Ovary (tissue), 9 donors: ENCODE data around the gene KDM4C. TPM values are rescaled to one million over a fixed set of nuclear protein-coding genes. Genes with fewer than 3 reads are reported as not detected.

Experiments
- DNase-seq, 5 donors: peaks; one replicate each; pipeline ENCODE4 v3.0.0-alpha.2; 2019 to 2020
- H3K27ac ChIP-seq, 2 donors: fragments of 200-600 bp; one replicate each; pipeline versions ENCODE4 v1.5.1 to v1.8.0; 2019 to 2022
- H3K27me3 ChIP-seq: fragments of 200-600 bp; one replicate; pipeline ENCODE4 v1.8.0; 2022
- H3K36me3 ChIP-seq: fragments of 200-600 bp; sonication (generic); one replicate; pipeline ENCODE4 v1.5.1; 2019
- H3K4me1 ChIP-seq: one replicate; pipeline ENCODE4 v1.8.1; 2013; ENCODE audit warnings: mild to moderate bottlenecking, moderate library complexity; ENCODE audit not compliant: insufficient read depth
- H3K4me3 ChIP-seq: fragments of 200-600 bp; sonication (generic); one replicate; pipeline ENCODE4 v1.5.1; 2017
- H3K9me3 ChIP-seq, 2 donors: fragments of 200-600 bp in 1 of 2; sonication (generic) in 1 of 2; one replicate each; pipeline versions ENCODE4 v1.5.1 to v1.8.1; 2013 to 2019; ENCODE audit warnings: mild to moderate bottlenecking in 1 of 2, moderate library complexity in 1 of 2
- EP300 ChIP-seq: sonication (generic); formaldehyde crosslinking; IDR thresholded peaks from one replicate; pipeline ENCODE4 v1.6.1; 2017; ENCODE audit warnings: antibody characterized with exemption
- POLR2A ChIP-seq: fragments of 450-650 bp; IDR thresholded peaks from one replicate; pipeline ENCODE4 v1.6.1; 2017; ENCODE audit warnings: antibody characterized with exemption, mild to moderate bottlenecking, moderate library complexity
- WGBS, 3 donors: extraction: QIAGEN DNeasy Blood & Tissue Kit in 1 of 3; methylation state at CpG; one replicate each; pipeline versions ENCODE4 v1.1.5 to v1.1.7; 2013 to 2017; 5-methylcytosine and 5-hydroxymethylcytosine counted together
- intact Hi-C, 4 donors: fragments of 100-400 bp; cut with DNase I; formaldehyde crosslinking; loops; one replicate each; pipeline versions ENCODE4 v1.11.0 to v1.15.1; 2022 to 2023
- polyA plus RNA-seq, 2 donors: library from polyadenylated mRNA; stranded (reverse); fragments of 200-250 nt in 1 of 2; fragments of 350-450 nt in 1 of 2; fragmentation: Illumina TruSeq in 1 of 2; extraction: RNeasy Lipid Tissue Mini Kit (QIAGEN cat#74804) in 1 of 2; gene quantifications; one replicate each; pipeline ENCODE4 v1.2.3, GENCODE V29; 2013 to 2014
- total RNA-seq, 7 donors: library from RNA; depleted of rRNA in 2 of 7; stranded (reverse); fragments of >200 nt in 2 of 7; fragmentation: NEBNext Ultra II Directional in 3 of 7; extraction: Animal tissue kit (Norgen Biotek cat#: 25700) in 3 of 7; gene quantifications; one replicate each; pipeline versions ENCODE4 v1.1.0 to v1.2.4, GENCODE V29; 2016 to 2023
- TF ChIP-seq, protein P1 (sequence below), 3 donors: fragments of 450-650 bp in 2 of 3; fragments of 200-600 bp in 1 of 3; IDR thresholded peaks; one replicate each; pipeline versions ENCODE4 v1.5.1 to v1.8.0; 2016 to 2022; ENCODE audit warnings: antibody characterized with exemption in 3 of 3, mild to moderate bottlenecking in 1 of 3
- donor health status: DM: no; HTN: no; CAD: no; lungs with moderate emphysema.
- donor health status: DM: no; HTN: no; CAD: no.
- donor health status: Bipolar disorder and iron deficiency.
- donor health status: DM: yes; HTN: yes; CAD: no.
- donor health status: DM: no; HTN: no; CAD: no.
- donor health status: DM: yes; HTN: yes; CAD: no.

KDM4C gene
- total and polyA plus RNA-seq, 9 donors = 9.5 to 35.6 (median 26.7) TPM

DNA sequence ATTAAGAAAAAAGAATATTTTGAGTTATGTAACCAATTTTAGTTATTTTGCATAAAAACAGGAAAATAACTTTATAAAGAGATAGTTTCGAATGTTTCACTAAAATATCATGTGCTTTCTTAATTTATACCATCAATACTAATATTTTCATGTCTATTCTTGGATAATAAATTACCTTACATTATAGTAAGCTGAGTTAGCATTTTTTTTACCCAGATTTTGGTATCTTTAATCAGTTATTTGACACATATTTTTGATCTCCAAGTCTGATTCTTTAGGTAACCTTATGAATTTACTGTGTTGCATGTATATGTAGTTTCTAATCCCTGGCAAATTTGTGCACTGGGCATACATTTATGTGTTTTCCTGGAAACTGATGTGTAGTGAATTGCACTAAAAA, 138.0 kb downstream of the KDM4C start:
- H3K27me3 ChIP-seq = no peaks in the 10 kb centered on the region
- H3K36me3 ChIP-seq = no peaks in the 10 kb centered on the region
- H3K4me1 ChIP-seq = peaks cover 4% of the 10 kb centered on the region
- H3K27ac ChIP-seq = no peak overlapping the region
- WGBS, 3 donors = 93 to 99% (median 98%) methylated on average over 1 of the region's 1 CpG
- intact Hi-C loops = no loop called here
- H3K9me3 ChIP-seq = no peaks in the 10 kb centered on the region
- no peak for DNase-seq
- no peak overlapping the region for H3K4me3 ChIP-seq
- no peak for TF ChIP-seq POLR2A
- no peak for TF ChIP-seq EP300
- TF ChIP-seq, protein P1, sequence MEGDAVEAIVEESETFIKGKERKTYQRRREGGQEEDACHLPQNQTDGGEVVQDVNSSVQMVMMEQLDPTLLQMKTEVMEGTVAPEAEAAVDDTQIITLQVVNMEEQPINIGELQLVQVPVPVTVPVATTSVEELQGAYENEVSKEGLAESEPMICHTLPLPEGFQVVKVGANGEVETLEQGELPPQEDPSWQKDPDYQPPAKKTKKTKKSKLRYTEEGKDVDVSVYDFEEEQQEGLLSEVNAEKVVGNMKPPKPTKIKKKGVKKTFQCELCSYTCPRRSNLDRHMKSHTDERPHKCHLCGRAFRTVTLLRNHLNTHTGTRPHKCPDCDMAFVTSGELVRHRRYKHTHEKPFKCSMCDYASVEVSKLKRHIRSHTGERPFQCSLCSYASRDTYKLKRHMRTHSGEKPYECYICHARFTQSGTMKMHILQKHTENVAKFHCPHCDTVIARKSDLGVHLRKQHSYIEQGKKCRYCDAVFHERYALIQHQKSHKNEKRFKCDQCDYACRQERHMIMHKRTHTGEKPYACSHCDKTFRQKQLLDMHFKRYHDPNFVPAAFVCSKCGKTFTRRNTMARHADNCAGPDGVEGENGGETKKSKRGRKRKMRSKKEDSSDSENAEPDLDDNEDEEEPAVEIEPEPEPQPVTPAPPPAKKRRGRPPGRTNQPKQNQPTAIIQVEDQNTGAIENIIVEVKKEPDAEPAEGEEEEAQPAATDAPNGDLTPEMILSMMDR (IDR thresholded peaks at IDR 0.05) = no peak

DNA sequence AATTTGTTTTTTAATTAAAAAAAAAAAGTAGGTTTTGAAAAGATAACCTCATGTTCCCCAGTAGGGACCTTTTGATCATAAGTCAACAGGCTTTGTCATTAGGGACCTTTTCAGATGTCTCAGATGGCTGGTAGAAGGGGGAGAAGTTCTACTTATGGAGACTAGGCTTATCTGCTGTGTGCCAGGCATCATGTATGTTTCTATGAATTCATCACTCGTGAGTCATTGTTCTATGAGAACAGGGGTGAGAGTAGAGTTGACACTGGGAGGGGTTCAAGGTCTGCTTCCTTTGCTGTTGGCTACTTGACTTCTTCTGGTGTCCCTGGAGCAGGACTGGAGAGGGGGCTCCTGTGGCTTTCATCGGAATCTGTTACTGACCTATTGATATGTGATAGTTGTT, 138.8 kb downstream of the KDM4C start:
- DNase-seq = no peak
- 93 to 97% (median 97%) methylated on average over 2 of the region's 2 CpGs for WGBS, 3 donors
- Histone ChIP-seq H3K27me3 (no peaks in the 10 kb centered on the region), H3K4me1 (peaks cover 4% of the 10 kb centered on the region), H3K9me3 (no peaks in the 10 kb centered on the region), H3K27ac (no peak overlapping the region), H3K4me3 (no peak overlapping the region), H3K36me3 (no peaks in the 10 kb centered on the region)
- intact Hi-C loops = no loop called here
- TF ChIP-seq, protein P1 (IDR thresholded peaks at IDR 0.05) = no peak
- no peak for TF ChIP-seq POLR2A

DNA sequence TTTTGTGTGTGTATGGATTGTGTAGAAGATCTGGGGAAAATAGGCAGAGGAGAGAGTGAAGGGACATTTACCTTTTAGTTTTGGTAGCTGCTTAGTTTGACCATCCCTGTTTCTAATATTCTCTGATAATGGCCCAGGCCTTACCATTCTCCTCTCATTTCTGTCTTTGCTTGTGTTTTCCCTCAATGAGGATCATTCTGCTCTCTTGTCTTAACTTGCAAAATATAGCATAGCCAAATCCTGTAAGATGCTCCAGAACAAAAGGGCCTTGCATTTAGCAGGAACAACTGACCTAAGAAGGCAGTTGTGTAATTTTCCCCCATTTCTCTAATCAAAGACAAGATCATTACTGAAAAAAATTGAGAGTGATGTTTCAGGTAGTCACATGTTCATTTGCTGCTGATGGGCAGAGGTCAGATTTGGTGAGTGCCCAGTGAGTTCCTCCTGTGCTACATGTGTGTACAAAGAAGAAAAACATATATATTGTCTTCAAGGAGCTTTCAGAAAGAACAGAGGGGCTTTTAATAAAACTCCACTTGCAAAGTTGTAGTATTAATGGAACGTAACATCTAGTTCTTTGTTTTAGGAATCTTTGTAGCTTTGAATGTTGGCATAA, 139.5 kb downstream of the KDM4C start:
- WGBS, 3 donors = 5 to 22% (median 13%) methylated on average over 1 of the region's 1 CpG
- Histone ChIP-seq H3K27me3 (no peaks in the 10 kb centered on the region), H3K4me3 (no peak overlapping the region), H3K36me3 (no peaks in the 10 kb centered on the region), H3K27ac (no peak overlapping the region), H3K9me3 (no peaks in the 10 kb centered on the region), H3K4me1 (peaks cover 4% of the 10 kb centered on the region)
- TF ChIP-seq EP300 (no peak), POLR2A (no peak)
- TF ChIP-seq, protein P1 (IDR thresholded peaks at IDR 0.05) = no peak
- no peak for DNase-seq
- intact Hi-C loops = no loop called here

DNA sequence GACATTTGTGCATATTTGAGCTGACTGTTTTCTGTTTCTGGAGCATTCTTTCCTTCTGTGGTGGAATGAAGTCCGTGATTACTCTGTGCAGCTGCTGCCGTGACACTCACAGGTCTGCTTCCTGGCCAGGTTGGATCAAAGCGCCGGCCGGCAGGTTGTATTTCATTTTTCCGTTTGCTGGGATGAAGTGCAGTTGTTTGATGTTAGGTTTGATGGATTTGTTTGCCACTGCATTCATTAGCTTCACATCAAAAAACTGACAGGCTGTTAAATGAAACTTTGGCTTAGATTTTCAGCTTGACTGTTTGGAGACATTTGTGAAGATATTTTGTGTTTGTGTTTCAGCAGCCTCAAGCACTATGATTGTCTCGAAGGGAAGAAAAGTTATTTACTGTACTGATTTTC, 140.1 kb downstream of the KDM4C start:
- 7 to 15% (median 11%) methylated on average over 7 of the region's 7 CpGs for WGBS, 3 donors
- no peak overlapping the region for H3K27ac ChIP-seq
- H3K4me1 ChIP-seq = peaks cover 4% of the 10 kb centered on the region
- no peaks in the 10 kb centered on the region for H3K36me3 ChIP-seq
- H3K4me3 ChIP-seq = no peak overlapping the region
- no peak for DNase-seq
- no peaks in the 10 kb centered on the region for H3K27me3 ChIP-seq
- TF ChIP-seq EP300 (no peak), POLR2A (no peak)
- TF ChIP-seq, protein P1 (IDR thresholded peaks at IDR 0.05) = no peak
- intact Hi-C loops = no loop called here
- H3K9me3 ChIP-seq = no peaks in the 10 kb centered on the region
